Measurements from ENCODE around the gene C19orf67.

GRCh38 chr19:14116525-14116917, 30.9 kb upstream of the C19orf67 start:
- TF ChIP-seq USF2 (IDR thresholded peaks at IDR 0.05; ENCODE audit: low read depth, low read length) (no peak), CEBPB (IDR thresholded peaks at IDR 0.05; ENCODE audit: low read depth, low read length) (no peak), FOS (IDR thresholded peaks at IDR 0.05; ENCODE audit: low read depth, low read length) (no peak), MXI1 (IDR thresholded peaks at IDR 0.05; ENCODE audit: borderline replicate concordance, low read depth, low read length) (no peak), CTCF (conservative IDR thresholded peaks at IDR 0.05; ENCODE audit: low read depth, low read length) (no peak), NFE2L2 (IDR thresholded peaks at IDR 0.05; ENCODE audit: low read depth, low read length) (no peak)

Measured in IMR-90 (cell line).